ENCODE results near the gene MBP.

DNA sequence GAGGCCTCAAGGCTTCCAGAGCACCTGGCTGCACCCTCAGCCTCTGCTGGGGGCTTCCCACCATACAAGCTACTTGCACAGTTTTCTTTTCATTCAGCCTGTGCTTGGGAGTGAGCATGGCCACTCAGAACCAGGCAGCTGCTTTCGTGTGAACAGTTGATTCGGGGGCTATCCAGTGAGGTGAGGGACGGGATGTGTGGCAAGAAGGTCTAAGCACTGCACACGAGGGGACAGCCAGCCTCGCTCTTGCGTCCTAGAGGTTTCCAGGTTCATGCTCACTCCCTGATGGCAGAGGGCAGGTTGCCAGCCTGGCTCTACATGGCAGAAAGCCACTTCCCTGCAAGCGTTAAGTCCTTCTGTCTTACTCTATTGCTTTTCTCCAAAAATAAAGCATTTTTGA is 146.2 kb downstream of the MBP start:
- no peak for TF ChIP-seq MXI1 (conservative IDR thresholded peaks at IDR 0.05; ENCODE audit: poor library complexity, severe bottlenecking)
- TF ChIP-seq, protein P1, sequence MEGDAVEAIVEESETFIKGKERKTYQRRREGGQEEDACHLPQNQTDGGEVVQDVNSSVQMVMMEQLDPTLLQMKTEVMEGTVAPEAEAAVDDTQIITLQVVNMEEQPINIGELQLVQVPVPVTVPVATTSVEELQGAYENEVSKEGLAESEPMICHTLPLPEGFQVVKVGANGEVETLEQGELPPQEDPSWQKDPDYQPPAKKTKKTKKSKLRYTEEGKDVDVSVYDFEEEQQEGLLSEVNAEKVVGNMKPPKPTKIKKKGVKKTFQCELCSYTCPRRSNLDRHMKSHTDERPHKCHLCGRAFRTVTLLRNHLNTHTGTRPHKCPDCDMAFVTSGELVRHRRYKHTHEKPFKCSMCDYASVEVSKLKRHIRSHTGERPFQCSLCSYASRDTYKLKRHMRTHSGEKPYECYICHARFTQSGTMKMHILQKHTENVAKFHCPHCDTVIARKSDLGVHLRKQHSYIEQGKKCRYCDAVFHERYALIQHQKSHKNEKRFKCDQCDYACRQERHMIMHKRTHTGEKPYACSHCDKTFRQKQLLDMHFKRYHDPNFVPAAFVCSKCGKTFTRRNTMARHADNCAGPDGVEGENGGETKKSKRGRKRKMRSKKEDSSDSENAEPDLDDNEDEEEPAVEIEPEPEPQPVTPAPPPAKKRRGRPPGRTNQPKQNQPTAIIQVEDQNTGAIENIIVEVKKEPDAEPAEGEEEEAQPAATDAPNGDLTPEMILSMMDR (IDR thresholded peaks at IDR 0.05; ENCODE audit: poor library complexity, severe bottlenecking): no peak
- no peak for TF ChIP-seq EP300 (conservative IDR thresholded peaks at IDR 0.05; ENCODE audit: poor library complexity, severe bottlenecking)
- TF ChIP-seq, protein P2, sequence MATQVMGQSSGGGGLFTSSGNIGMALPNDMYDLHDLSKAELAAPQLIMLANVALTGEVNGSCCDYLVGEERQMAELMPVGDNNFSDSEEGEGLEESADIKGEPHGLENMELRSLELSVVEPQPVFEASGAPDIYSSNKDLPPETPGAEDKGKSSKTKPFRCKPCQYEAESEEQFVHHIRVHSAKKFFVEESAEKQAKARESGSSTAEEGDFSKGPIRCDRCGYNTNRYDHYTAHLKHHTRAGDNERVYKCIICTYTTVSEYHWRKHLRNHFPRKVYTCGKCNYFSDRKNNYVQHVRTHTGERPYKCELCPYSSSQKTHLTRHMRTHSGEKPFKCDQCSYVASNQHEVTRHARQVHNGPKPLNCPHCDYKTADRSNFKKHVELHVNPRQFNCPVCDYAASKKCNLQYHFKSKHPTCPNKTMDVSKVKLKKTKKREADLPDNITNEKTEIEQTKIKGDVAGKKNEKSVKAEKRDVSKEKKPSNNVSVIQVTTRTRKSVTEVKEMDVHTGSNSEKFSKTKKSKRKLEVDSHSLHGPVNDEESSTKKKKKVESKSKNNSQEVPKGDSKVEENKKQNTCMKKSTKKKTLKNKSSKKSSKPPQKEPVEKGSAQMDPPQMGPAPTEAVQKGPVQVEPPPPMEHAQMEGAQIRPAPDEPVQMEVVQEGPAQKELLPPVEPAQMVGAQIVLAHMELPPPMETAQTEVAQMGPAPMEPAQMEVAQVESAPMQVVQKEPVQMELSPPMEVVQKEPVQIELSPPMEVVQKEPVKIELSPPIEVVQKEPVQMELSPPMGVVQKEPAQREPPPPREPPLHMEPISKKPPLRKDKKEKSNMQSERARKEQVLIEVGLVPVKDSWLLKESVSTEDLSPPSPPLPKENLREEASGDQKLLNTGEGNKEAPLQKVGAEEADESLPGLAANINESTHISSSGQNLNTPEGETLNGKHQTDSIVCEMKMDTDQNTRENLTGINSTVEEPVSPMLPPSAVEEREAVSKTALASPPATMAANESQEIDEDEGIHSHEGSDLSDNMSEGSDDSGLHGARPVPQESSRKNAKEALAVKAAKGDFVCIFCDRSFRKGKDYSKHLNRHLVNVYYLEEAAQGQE (IDR thresholded peaks at IDR 0.05; ENCODE audit: borderline replicate concordance): no peak
- no peak for TF ChIP-seq EZH2 (IDR thresholded peaks at IDR 0.05; ENCODE audit: borderline replicate concordance, insufficient read depth, low read length, poor library complexity, severe bottlenecking)
- no peak for TF ChIP-seq POLR2AphosphoS5 (IDR thresholded peaks at IDR 0.05)
- no peak for TF ChIP-seq TAF1 (IDR thresholded peaks at IDR 0.05; ENCODE audit: low read depth)

All from neural cell (in vitro differentiated cells).